HG02840 (cell line): ENCODE measurements around the gene UBASH3B.
"Not testable (repeated sequence)": the region's sequence is repeated elsewhere in the genome, so short reads cannot be mapped to it uniquely, and the experiment has no call there.

Experiments
- ATAC-seq: cut with Tn5 transposase; IDR thresholded peaks from one replicate; pipeline ENCODE4 v1.9.1; 2021; ENCODE audit warnings: mild to moderate bottlenecking, moderate library complexity, moderate number of reproducible peaks; ENCODE audit not compliant: unreplicated experiment, low FRiP score

The UBASH3B gene

DNA sequence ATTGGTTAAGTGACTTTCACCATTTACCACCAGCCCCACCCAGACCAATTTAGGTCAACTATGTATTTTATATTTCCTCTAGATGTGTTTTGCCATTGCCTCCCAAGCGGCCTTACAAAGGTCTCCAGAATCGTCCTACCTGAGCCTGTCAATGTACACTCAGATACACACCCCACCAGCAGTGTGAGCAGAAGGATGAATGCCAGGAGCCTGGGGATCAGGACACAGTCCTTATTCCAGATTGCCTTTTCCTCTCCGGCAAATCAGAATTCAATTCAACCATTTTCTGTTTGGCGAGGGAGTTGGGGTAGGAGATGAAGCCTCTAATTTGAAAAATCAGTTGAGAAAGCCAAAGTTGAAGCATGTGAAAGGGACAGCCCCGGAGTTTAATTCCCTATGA lies 147.4 kb downstream of the UBASH3B start:
- ATAC-seq, result no peak

DNA sequence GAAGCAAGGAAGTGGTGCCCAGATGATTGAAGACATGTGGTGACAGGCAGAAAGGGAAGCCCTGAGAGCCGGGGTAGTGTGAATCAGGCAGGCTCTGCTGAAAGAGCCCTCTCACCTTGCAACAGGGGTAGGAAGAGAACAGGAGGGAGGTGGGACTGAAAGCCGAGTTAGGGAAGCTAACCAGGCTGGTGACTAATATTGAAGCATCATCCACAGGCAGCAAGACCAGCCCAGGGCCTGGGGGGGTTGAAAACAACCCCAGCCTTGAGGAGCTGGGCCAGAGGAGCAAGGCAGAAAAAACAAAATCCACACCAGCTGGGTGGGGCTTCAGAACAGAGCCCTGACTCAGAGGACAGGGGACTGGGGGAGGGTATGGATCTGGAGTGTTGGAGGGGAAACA lies 147.8 kb downstream of the UBASH3B start:
- no peak for ATAC-seq

- ATAC-seq, result no peak
These were observed 148.2 kb downstream of the UBASH3B start for GRCh38 chr11:122803716-122804115.

DNA sequence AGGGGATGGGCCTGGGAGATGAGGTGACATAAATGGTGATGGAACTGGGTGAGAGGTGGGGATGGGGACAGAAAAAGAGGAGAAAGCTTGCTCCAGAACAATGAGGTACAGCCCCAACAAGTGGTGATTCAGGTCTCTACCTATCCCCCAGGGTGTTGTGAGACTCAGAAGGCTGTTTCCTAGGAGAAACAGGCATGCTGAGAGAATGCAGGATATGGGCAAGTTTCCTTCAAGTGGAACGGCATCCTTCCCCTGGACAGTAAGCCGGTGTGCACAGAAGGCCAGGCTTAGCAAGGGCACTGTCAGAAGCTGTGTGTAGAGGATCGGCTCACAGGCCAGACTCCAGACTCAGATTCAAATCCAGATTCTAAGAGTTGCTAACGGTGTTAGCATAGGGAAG lies 148.6 kb downstream of the UBASH3B start:
- ATAC-seq, result no peak

- no peak for ATAC-seq
These were observed 149.3 kb downstream of the UBASH3B start for GRCh38 chr11:122804796-122805195.

- ATAC-seq, result no peak
These were observed 152.4 kb downstream of the UBASH3B start for GRCh38 chr11:122807731-122808477.

DNA sequence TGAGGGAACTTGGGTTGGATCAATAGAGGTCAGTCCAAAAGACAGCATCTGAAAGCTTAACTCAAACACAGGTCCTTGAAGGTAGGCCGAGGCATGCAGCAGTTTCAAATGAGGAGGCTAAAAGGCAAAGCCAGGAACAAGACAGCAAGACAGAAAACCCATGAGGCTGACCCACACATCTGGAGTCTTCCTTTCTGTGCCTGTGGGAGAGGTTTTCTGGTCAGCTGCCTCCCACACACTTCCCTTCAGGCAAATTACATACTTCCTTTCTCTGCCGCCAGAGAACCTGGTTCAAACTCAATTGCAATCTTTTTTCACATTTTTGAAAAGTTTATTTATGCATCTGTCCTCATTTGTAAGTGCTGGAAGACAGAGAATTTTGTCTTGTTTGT lies 153.0 kb downstream of the UBASH3B start:
- peak; percentile 79 for ATAC-seq

DNA sequence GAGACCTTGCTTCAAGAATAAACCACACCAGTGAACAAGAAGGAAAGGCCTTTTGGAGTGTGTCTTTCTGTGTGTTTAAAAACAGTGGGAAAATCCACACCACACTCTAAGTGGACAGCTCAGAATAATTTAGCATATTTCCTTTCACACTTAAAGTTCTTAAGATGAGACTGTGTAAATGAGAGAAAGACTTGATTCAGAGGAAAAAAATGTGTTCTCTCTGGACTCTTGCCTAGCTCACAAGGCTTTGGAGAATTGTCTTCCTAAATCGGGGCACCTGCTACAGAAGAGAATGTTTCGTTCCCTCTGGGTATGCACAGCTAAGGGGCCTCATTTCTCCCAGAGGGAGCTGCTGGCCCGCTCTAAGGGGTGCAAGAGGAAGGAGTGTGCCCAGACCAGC lies 154.3 kb downstream of the UBASH3B start:
- ATAC-seq, result no peak

GRCh38 chr11:122811721-122812120 lies 156.2 kb downstream of the UBASH3B start:
- ATAC-seq, result no peak

- ATAC-seq, result no peak
These were observed 157.1 kb downstream of the UBASH3B start for GRCh38 chr11:122812638-122813037.

DNA sequence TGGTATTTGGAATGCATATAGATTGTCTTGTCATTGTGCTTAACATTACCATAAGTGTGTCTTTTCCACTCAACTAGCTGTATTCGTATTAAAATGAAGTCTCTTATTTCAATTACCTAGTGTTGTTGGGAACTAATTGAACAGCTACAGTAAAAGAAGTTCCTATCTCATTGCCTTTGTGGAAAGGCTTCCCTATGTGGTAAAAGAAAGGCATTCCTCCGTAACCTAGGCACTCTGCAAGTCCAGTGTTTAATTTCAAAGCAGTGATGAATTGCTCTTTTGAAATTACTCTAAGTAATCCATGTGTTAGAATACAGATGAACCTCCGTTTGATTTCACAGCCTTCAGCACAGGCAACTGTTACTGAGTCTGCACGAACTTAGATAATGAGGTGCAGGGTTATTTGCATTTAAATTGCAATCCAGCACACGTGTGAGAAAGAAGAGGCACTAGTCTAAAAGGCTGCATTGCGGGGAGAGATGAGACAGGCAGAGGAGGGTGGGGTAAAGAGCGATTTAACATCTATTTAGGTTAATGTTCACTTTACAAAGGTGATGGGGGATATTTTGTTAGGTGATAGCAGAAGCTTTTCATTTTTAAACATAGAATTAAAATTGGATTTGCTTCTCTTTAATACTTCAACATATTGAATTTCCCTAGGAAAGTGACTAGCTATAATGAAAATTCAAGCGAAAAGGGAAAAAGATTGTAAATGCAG lies 157.8 kb downstream of the UBASH3B start:
- no peak for ATAC-seq

GRCh38 chr11:122813894-122814270 lies 158.4 kb downstream of the UBASH3B start:
- ATAC-seq, result no peak

- ATAC-seq, result no peak
These were observed 158.9 kb downstream of the UBASH3B start for GRCh38 chr11:122814401-122814800.

GRCh38 chr11:122815900-122816299 lies 160.4 kb downstream of the UBASH3B start:
- ATAC-seq, result no peak

- ATAC-seq, result no peak
These were observed 161.4 kb downstream of the UBASH3B start for GRCh38 chr11:122816761-122817520.

GRCh38 chr11:122820158-122820557 lies 164.6 kb downstream of the UBASH3B start:
- ATAC-seq, result no peak

DNA sequence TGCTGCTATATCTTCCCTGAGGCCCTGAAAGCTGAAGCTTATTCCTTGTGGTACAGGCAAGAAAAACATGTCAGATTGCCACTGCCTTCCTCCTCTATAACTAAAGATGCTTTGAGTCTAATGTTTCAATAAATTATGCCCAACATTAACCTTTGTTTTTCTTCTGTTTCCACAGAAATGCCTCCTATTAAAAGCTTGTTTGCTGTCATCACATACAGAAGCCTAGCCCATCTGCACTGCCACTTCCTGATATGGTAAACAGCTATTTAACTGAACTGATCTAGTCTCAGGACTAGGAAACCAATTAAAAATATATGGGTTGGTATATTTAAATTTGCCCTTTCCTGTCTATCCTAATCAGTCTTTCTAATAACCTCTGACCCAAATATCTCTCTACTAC lies 165.6 kb downstream of the UBASH3B start:
- no peak for ATAC-seq

GRCh38 chr11:122822241-122822640 lies 166.7 kb downstream of the UBASH3B start:
- no peak for ATAC-seq

DNA sequence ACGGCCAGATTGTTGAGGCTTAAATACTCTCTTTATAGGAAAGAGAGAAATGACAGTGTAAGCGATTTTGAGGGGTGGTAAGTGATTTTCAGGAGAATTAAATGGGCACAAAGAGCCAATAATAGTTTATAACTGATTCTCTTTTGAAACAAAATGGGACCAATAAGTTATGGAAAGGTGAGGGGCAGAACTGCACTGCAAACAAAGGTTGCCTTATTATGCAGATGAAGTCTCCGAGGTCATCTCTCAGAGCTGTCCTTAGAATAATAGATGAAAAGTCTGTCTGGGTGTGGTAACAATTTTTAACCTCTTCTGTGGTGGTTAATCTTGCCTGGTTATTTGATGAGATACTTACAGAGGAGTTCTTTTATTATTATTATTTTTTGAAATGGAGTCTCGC lies 168.0 kb downstream of the UBASH3B start:
- no peak for ATAC-seq

- not testable (repeated sequence) for ATAC-seq
These were observed 173.8 kb downstream of the UBASH3B start for GRCh38 chr11:122829371-122829770.

DNA sequence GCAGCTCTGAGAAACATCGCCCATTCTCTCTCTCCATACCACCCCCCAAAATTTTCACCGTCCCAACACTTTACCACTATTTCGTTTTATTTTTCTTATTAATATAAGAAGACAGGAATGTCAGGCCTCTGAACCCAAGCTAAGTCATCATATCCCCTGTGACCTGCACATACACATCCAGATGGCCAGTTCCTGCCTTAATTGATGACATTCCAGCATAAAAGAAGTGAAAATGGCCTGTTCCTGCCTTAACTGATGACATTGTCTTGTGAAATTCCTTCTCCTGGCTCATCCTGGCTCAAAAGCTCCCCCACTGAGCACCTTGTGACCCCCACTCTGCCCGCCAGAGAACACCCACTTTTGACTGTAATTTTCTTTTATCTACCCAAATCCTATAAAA lies 176.8 kb downstream of the UBASH3B start:
- not testable (repeated sequence) for ATAC-seq
